H9 (cell line): ENCODE data around the gene AGBL3. TPM values are rescaled to one million over a fixed set of nuclear protein-coding genes. Genes with fewer than 3 reads are reported as not detected.

Experiments used
- DNase-seq: peaks from one replicate; pipeline ENCODE4 v3.0.0-alpha.2; 2017
- H2AFZ ChIP-seq: one replicate; pipeline ENCODE4 v1.6.1; 2013; ENCODE audit warnings: mild to moderate bottlenecking, low read length, control low read depth, moderate library complexity
- H2AK5ac ChIP-seq: 2 replicates; pipeline ENCODE4 v1.6.1; 2013; ENCODE audit warnings: low read length, control low read depth, mixed read lengths; ENCODE audit not compliant: insufficient read length
- H2BK120ac ChIP-seq: one replicate; pipeline ENCODE4 v1.6.1; 2013; ENCODE audit warnings: low read depth, mild to moderate bottlenecking, low read length, control low read depth, inconsistent platforms; ENCODE audit not compliant: poor library complexity, severe bottlenecking
- H2BK12ac ChIP-seq: 2 replicates; pipeline ENCODE4 v1.6.1; 2013; ENCODE audit warnings: low read length, control low read depth, mixed read lengths, low read depth; ENCODE audit not compliant: insufficient read length
- H2BK15ac ChIP-seq: 2 replicates; pipeline ENCODE4 v1.6.1; 2013; ENCODE audit warnings: low read depth, low read length, control low read depth
- H2BK20ac ChIP-seq: one replicate; pipeline ENCODE4 v1.6.1; 2013; ENCODE audit warnings: low read depth, mild to moderate bottlenecking, low read length, control low read depth, inconsistent platforms; ENCODE audit not compliant: poor library complexity, severe bottlenecking
- H2BK5ac ChIP-seq: 2 replicates; pipeline ENCODE4 v1.6.1; 2013; ENCODE audit warnings: low read length, control low read depth, mixed read lengths; ENCODE audit not compliant: insufficient read length
- H3K14ac ChIP-seq: 2 replicates; pipeline ENCODE4 v1.6.1; 2013; ENCODE audit warnings: low read length, control low read depth; ENCODE audit not compliant: insufficient read depth
- H3K18ac ChIP-seq: 2 replicates; pipeline ENCODE4 v1.6.1; 2013; ENCODE audit warnings: low read depth, mild to moderate bottlenecking, mixed read lengths, low read length, control low read depth; ENCODE audit not compliant: insufficient read length
- H3K23ac ChIP-seq: 2 replicates; pipeline ENCODE4 v1.6.1; 2013; ENCODE audit warnings: low read length, control low read depth, mixed read lengths, low read depth; ENCODE audit not compliant: insufficient read length
- H3K23me2 ChIP-seq: 2 replicates; pipeline ENCODE4 v1.6.1; 2013; ENCODE audit warnings: low read depth, mild to moderate bottlenecking, mixed read lengths, low read length, control low read depth; ENCODE audit not compliant: insufficient read length, poor library complexity, severe bottlenecking
- H3K27ac ChIP-seq: 2 replicates; pipeline ENCODE4 v1.5.1; 2013; ENCODE audit warnings: low read length, control low read depth, mixed read lengths, low read depth; ENCODE audit not compliant: insufficient read length
- H3K27me3 ChIP-seq: 2 replicates; pipeline ENCODE4 v1.6.1; 2013; ENCODE audit warnings: low read length, control low read depth, inconsistent platforms; ENCODE audit not compliant: insufficient read depth
- H3K4ac ChIP-seq: 2 replicates; pipeline ENCODE4 v1.6.1; 2013; ENCODE audit warnings: low read depth, mild to moderate bottlenecking, control low read depth, inconsistent platforms, low read length, moderate library complexity
- H3K4me1 ChIP-seq: 2 replicates; pipeline ENCODE4 v1.6.1; 2013; ENCODE audit warnings: low read length, control low read depth, inconsistent platforms; ENCODE audit not compliant: insufficient read depth
- H3K4me2 ChIP-seq: 2 replicates; pipeline ENCODE4 v1.6.1; 2013; ENCODE audit warnings: low read length, control low read depth, mixed read lengths; ENCODE audit not compliant: insufficient read length, insufficient read depth
- H3K56ac ChIP-seq: 2 replicates; pipeline ENCODE4 v1.6.1; 2013; ENCODE audit warnings: low read depth, mild to moderate bottlenecking, mixed read lengths, low read length, control low read depth; ENCODE audit not compliant: insufficient read length
- H3K79me1 ChIP-seq: 2 replicates; pipeline ENCODE4 v1.6.1; 2013; ENCODE audit warnings: low read depth, mild to moderate bottlenecking, moderate library complexity, low read length, control low read depth, inconsistent platforms; ENCODE audit not compliant: insufficient read depth, poor library complexity, severe bottlenecking
- H3K79me2 ChIP-seq: 2 replicates; pipeline ENCODE4 v1.6.1; 2013; ENCODE audit warnings: low read length, control low read depth, inconsistent platforms; ENCODE audit not compliant: insufficient read depth
- H3K9ac ChIP-seq: 2 replicates; pipeline ENCODE4 v1.6.1; 2013; ENCODE audit warnings: low read length, control low read depth, mixed read lengths; ENCODE audit not compliant: insufficient read length; ENCODE audit errors: extremely low read depth
- H3K9me3 ChIP-seq: one replicate; pipeline ENCODE4 v1.6.1; 2013; ENCODE audit warnings: low read depth, low read length, inconsistent platforms; ENCODE audit not compliant: control insufficient read depth
- H3T11ph ChIP-seq: one replicate; pipeline ENCODE4 v1.6.1; 2013; ENCODE audit warnings: mild to moderate bottlenecking, low read length, control low read depth, inconsistent platforms
- H4K20me1 ChIP-seq: one replicate; pipeline ENCODE4 v1.6.1; 2013; ENCODE audit not compliant: control insufficient read depth, insufficient read length, insufficient read depth
- H4K5ac ChIP-seq: 2 replicates; pipeline ENCODE4 v1.6.1; 2013; ENCODE audit warnings: low read depth, mild to moderate bottlenecking, mixed read lengths, low read length, control low read depth; ENCODE audit not compliant: insufficient read length
- H4K8ac ChIP-seq: replicated peaks from 2 replicates; pipeline ENCODE4 v1.6.1; 2013; ENCODE audit warnings: low read length, control low read depth, mixed read lengths, low read depth; ENCODE audit not compliant: insufficient read length
- H4K91ac ChIP-seq: 2 replicates; pipeline ENCODE4 v1.6.1; 2013; ENCODE audit warnings: low read depth, mild to moderate bottlenecking, moderate library complexity, mixed read lengths, low read length, control low read depth; ENCODE audit not compliant: insufficient read length
- H3K27ac Mint-ChIP-seq, 3 experiments: 2 replicates in 2 of 3; 3 replicates in 1 of 3; pipeline ENCODE4 v1.8.0; 2020 to 2021; ENCODE audit warnings: mixed read lengths in 3 of 3, mild to moderate bottlenecking in 1 of 3, moderate library complexity in 1 of 3
- H3K27me3 Mint-ChIP-seq: 2 replicates; pipeline ENCODE4 v1.8.0; 2021; ENCODE audit warnings: low read depth, mild to moderate bottlenecking, moderate library complexity, mixed read lengths
- H3K36me3 Mint-ChIP-seq, 3 experiments: 2 replicates in 2 of 3; 3 replicates in 1 of 3; pipeline ENCODE4 v1.8.0; 2020 to 2021; ENCODE audit warnings: low read depth in 3 of 3, mixed read lengths in 3 of 3; ENCODE audit not compliant: insufficient read depth in 1 of 3
- H3K4me1 Mint-ChIP-seq, 2 experiments: 2 replicates each; pipeline ENCODE4 v1.8.0; 2020; ENCODE audit warnings: mixed read lengths in 2 of 2
- H3K4me3 Mint-ChIP-seq, 2 experiments: 2 replicates in 1 of 2; 3 replicates in 1 of 2; pipeline ENCODE4 v1.8.0; 2020 to 2021; ENCODE audit warnings: mild to moderate bottlenecking in 2 of 2, mixed read lengths in 2 of 2, moderate library complexity in 1 of 2
- H3K9me3 Mint-ChIP-seq, 2 experiments: 2 replicates in 1 of 2; 3 replicates in 1 of 2; pipeline ENCODE4 v1.8.0; 2020; ENCODE audit warnings: mild to moderate bottlenecking in 2 of 2, mixed read lengths in 2 of 2, moderate library complexity in 1 of 2
- CTCF ChIP-seq: fragments of 200-600 bp; sonication (generic); conservative IDR thresholded peaks from 3 replicates; pipeline ENCODE4 v1.8.0; 2021; ENCODE audit warnings: antibody characterized with exemption, mild to moderate bottlenecking
- WGBS: extraction: QIAGEN DNeasy Blood & Tissue Kit; methylation state at CpG from one replicate; pipeline ENCODE4 v1.1.7; 2013; ENCODE audit warnings: missing lambda C conversion rate, low lambda C conversion rate, mixed read lengths; ENCODE audit not compliant: insufficient read length; ENCODE audit errors: extremely low coverage; 5-methylcytosine and 5-hydroxymethylcytosine counted together
- total RNA-seq: library from RNA; stranded (reverse); gene quantifications from 2 replicates; pipeline ENCODE4 v1.2.1, GENCODE V29; 2021

The AGBL3 gene
- total RNA-seq, 1 experiment from 2014 or later, result 2.4 TPM

DNA sequence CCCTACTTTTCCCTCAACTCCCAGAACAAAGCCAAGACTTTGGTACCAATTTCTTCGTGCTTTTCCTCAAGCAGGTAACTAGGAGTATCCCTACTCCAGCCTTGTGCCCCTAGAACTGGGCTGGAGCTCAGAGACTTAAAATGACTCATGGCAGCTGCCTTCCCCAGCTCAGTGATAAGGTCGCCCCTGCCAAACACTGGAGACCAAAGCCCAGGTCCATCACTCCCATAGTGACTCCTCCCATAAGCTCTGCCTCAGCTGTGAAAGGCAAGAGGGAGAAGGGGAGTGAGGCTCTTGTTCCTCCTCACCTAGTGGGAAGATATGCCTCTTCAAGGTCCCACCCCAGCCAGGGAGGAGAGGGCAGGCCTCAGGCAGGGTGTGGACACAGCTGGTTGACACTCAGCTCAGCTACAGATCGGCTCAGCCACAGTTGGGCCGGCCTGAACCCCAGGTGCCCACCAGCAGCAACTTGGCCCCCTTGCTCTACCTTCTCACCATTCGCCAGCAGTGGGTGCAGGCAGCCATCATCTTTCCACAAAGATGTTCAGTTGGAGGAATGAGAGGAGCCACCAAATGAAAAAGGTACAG lies 198.0 kb downstream of the AGBL3 start:
- H3K4me2 ChIP-seq, result no peak overlapping the region
- H2BK5ac ChIP-seq, result no peak overlapping the region
- no peak overlapping the region for H2BK12ac ChIP-seq
- no peaks in the 10 kb centered on the region for H3K79me1 ChIP-seq
- no peak overlapping the region for H2AFZ ChIP-seq
- no peak overlapping the region for H4K91ac ChIP-seq
- TF ChIP-seq CTCF, result no peak
- H4K8ac ChIP-seq, result no peak overlapping the region
- H3K23ac ChIP-seq, result no peak overlapping the region
- Mint-ChIP-seq H3K36me3 (peaks cover 28 to 84% (median 68%) of the 10 kb centered on the region in 3 experiments), H3K27ac (no peak overlapping the region; a peak in 1 of 7 replicates), H3K4me1 (no peaks in the 10 kb centered on the region), H3K27me3 (no peaks in the 10 kb centered on the region), H3K9me3 (peaks cover 29 to 30% of the 10 kb centered on the region in 2 experiments), H3K4me3 (no peak overlapping the region)
- H2BK15ac ChIP-seq, result no peak overlapping the region
- no peak for DNase-seq
- no peaks in the 10 kb centered on the region for H4K20me1 ChIP-seq
- no peaks in the 10 kb centered on the region for H3K23me2 ChIP-seq
- H3K4me1 ChIP-seq, result no peaks in the 10 kb centered on the region
- H3K9ac ChIP-seq, result no peak overlapping the region
- peaks cover 25% of the 10 kb centered on the region for H3K9me3 ChIP-seq
- no peak overlapping the region for H2AK5ac ChIP-seq
- H3K14ac ChIP-seq, result no peak overlapping the region
- no peak overlapping the region for H3K4ac ChIP-seq
- no peak overlapping the region for H2BK20ac ChIP-seq
- no peak overlapping the region for H3K56ac ChIP-seq
- no peak overlapping the region for H3K27ac ChIP-seq
- H2BK120ac ChIP-seq, result no peak overlapping the region
- H3K79me2 ChIP-seq, result no peaks in the 10 kb centered on the region
- no peak overlapping the region for H3K18ac ChIP-seq
- WGBS, result no CpG with 5 or more reads among the region's 5 CpGs
- no peaks in the 10 kb centered on the region for H3K27me3 ChIP-seq
- no peak overlapping the region for H3T11ph ChIP-seq
- no peak overlapping the region for H4K5ac ChIP-seq

Other genes starting within 250 kb of the AGBL3 start
- 107 and 118 TPM in 2 replicates for gene CALD1, start 206.9 kb upstream of the AGBL3 start, total RNA-seq
- not detected in 2 replicates for gene TMEM140, start 161.6 kb downstream of the AGBL3 start, total RNA-seq
- gene CYREN, start 184.2 kb downstream of the AGBL3 start, total RNA-seq, result 72.0 and 76.0 TPM in 2 replicates
- gene WDR91, start 225.0 kb downstream of the AGBL3 start, total RNA-seq, result 7.3 and 9.4 TPM in 2 replicates
- gene STRA8, start 247.3 kb downstream of the AGBL3 start, total RNA-seq, result not detected in 2 replicates